Hypothalamus (tissue), 51 donors: ENCODE data around the gene KLHL3.
"Not testable (repeated sequence)": the region's sequence is repeated elsewhere in the genome, so short reads cannot be mapped to it uniquely, and the experiment has no call there.

Source experiments
- DNase-seq, 51 donors: peaks; one replicate each; lab custom pipeline; 2025; lab: John Stamatoyannopoulos, UW

The KLHL3 gene

DNA sequence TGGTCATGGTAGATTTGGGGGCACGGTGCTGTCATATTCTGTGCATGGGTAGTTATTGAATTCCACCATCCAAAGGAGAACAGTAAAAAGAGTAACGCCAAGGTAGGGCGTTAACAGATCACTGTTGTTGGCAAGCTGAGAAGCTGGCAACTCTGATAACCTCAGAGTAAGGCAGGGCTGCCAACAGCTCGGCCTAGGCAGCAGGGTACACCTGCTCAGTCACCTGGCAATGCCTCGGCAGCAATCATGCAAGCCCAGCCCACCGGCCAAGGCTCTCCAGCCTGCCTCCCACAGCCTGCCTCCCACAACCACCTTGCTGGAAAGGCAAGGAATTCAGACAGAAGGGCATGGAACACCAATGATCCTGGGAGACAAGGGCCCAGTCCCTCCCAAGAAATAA lies 63.9 kb downstream of the KLHL3 start:
- DNase-seq, result no peak

DNA sequence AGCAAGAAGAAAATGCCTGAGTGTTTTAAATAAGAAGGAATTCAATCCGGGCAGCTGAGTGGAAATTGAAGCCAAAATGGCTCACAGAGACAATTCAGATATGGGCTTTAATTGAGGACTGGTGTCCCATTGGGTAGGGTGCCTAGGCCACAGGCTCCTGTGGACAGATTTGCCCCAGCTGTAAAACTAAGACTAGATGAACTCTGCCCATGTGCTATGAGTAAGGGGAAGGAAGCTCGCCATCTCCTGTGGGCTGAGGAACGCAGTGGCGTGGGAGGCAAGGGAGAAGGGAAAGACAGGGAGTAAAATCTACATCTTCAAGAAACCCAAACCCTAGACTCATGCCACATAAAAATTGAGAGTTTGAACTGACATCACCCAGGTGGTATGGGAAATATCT lies 66.1 kb downstream of the KLHL3 start:
- no peak for DNase-seq

DNA sequence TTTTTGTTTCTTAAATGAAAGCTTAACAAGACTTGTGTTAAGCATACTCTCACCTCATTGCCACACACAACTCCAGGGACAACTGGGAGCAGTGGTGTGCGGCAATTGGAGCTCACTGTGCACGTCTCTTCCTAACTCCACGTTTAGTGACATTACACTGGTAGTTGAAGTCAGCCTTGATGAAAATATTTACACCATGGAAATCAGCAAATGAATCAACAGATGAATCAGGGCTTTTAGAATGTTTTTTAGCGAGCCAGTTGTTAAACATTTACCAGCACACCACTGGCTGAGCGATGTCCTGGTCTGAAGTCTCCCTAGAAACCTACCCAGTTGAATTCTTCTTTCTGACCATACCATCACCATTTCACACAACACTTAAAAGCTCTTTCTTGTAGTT lies 67.3 kb downstream of the KLHL3 start:
- DNase-seq, result no peak

DNA sequence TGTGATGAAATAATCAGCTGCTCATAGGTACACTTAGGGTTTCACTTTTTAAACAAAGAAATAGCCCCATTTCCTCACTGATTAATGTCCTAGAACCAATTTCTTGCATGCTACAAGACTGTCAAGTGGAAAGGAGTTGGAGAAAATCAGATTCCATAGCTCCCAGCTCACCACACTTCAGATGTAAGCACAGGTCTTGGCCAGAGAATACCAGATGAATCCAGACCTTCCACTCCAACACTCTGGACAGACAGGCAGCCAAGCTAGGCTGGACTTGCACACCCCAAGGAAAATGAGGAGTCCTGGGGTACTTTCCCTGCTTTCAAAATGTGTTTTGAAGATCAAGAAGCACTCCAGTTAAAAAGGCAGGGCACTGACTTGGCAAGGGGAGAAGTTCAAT lies 68.5 kb downstream of the KLHL3 start:
- no peak for DNase-seq

DNA sequence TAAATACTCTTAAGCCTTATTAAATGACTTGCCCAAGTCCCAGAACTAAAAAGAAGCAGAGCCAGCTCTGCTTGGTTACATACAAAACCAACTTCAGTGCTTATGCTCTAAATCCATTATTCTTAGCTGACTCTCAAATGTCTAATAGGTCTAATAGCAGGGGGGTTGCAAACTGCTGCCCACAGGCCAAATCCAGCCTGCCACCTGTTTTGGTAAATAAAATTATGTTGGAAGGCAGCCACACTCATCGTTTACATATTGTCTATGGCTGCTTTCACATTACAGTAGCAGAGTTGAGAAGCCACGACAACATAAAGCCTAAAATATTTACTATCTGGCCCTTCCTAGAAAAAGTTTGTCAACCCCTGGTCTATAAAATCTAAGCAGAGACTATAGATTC lies 69.0 kb downstream of the KLHL3 start:
- DNase-seq, result no peak

DNA sequence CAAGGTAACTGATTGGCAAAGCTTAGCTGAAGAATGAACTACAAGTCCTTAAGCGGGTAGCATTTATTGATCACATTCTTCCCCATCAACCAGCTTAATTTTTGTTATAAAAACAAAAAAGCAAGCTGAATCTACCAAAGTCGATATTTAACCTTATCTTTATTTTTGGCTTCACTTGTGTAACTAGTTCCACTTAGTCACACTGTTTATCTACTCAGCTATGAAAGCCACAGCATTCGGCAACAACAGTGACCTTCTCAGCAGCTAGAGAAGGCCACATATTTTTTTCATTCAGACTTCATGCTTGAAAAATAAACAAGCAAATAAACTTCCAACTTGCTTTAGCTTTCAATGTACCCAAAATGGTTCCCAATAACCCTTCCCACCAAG lies 69.4 kb downstream of the KLHL3 start:
- no peak for DNase-seq

DNA sequence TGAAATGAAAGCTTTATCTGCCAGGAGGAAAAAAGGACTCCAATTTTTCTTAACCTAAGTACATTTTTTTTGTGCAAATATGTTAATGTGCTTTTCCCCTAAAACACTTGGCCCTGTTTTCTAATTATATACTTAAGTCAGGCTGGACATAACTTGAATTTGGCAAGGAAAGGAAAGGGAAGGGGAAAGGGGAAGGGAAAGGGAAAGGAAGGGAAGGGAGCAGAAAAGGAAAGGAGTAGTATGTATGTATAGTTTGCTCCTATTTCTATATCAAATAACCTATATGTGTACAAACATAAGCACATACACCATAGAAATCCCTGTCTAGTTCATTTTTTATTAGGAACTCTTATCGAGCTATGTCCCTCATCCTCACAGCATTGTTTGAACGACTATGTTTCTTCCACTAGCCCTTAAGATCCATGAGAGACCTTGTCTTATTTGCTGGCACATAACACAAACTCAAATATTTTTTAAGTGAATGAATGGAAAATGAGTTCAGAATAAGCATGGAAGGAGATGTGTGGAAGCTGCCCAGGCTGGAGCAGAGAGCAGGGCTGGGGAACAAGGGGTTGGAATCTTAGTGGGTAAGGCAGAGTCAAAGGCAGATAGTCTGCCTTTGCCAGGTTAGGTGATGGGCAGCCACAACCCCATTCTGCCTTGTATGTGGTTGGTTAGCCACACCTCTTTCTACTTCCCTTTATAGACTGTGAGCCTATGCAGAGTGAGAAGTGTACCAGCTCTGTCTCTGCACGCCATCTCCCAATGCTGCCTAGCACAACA lies 70.0 kb downstream of the KLHL3 start:
- no peak for DNase-seq

DNA sequence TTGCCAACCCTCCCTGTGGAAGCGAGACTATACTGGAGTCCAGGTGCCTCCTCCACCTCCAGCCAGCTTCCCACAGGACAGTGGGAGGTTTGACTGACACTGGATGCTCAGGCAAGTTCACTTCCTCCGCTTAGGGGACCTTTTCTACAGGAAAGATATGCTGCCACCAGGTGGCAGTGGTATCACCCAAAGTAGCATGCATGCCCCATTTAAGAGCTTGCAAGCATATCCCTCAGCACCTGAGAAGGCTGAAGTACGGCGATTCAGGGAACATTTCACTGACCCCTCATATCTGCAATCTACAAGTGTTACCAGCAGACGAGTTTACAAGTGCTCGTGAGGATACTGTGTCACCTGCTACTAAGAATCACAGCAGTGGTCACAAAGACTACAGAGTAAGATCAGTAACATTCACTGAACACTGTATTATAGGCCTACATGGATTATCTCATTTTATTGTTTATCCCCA lies 75.5 kb downstream of the KLHL3 start:
- DNase-seq, result peak in 33 of 51 donors; percentile 6 to 72 (median 27)

DNA sequence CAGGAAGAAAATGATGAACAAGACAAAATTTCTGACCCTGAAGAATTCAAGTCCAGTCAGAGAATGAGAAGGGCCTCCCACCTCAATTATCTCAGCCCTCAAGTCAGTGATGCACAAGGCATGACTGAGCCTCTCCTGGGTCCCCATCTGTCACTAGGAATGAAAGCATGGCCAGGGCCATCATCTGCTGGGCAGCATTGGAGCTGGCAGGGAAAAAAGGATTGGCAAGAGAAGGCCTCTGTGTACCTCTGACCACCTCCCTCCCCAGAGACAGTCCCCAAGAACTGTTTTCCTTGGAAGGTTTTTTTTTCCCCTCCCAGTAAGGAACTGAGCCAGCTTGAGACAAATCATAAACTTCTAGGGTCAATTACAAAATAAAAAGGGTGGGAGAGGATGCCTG lies 76.7 kb downstream of the KLHL3 start:
- no peak for DNase-seq

DNA sequence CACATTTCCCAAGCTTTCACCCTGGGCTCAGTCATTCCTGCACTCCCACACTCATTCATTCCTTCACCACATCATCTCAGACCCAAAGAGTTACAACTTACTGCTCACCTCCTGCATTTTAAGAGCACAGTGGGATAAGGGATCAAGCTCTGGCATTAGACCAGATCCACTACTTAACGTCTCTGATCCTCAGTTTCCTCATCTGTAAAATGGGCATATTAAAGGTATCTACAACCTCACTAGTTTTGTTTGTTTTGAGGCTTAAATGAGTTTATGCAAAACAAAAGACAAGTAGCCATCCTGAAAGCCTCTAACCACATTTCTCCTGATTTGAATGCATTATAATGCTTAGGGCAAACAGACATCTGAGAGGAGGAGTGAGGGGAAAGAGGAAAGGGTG lies 77.6 kb downstream of the KLHL3 start:
- DNase-seq, result no peak

DNA sequence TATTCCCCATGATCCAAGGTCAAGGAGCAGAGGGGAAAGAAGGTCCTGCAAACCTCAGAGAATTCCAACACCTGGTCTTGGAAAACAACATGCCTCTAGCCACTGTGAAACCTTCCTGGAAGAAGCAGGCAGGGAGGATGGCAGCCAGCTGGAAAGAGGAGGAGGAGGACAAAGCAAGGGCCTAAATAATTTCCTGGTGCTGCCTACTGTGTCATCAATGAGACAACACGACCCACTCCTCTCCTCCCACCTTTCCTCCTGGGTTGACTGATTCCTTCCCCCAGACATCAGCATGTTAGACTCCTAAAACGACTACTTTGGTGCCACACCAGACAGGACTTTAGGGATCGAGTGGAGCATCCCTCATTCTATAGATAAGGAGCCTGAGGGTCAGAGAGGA lies 78.8 kb downstream of the KLHL3 start:
- DNase-seq, result no peak

DNA sequence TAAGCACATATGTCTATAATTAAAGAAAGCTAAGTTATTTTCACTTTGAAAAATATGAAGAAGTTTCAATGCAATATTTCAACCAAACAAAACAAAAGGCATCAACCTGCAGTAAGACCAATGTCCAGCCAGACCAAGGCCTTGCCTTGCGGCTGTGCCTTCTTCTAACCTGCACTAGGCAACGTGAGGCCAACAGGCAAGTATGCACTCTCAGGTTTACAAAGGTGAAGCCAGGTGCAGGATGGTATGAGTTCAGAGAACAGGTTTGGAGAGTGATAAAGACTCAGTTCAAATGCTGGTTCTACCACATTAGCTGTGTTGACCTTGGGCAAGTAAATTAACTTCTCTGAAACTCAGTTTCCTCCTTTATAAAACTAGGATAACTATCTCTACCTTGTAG lies 79.3 kb downstream of the KLHL3 start:
- no peak for DNase-seq

DNA sequence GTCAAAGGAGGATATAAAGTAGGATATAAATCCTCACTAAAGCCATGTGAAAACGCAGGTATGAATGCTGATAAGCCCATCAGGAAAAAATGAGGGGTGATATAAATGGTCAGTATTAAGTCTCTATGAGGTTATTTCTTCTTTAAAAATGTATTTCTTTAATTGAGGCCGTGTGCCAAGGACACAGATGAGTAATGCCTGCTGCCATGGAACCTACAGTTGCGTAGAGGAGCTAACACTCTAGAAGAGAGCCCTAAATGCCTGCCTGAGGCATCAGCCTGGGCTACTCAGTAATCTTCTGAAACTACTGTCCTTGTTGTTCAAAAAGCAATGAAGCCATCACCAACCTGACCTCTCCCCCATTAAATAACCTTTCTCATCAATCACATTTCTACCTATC lies 84.9 kb downstream of the KLHL3 start:
- no peak for DNase-seq

DNA sequence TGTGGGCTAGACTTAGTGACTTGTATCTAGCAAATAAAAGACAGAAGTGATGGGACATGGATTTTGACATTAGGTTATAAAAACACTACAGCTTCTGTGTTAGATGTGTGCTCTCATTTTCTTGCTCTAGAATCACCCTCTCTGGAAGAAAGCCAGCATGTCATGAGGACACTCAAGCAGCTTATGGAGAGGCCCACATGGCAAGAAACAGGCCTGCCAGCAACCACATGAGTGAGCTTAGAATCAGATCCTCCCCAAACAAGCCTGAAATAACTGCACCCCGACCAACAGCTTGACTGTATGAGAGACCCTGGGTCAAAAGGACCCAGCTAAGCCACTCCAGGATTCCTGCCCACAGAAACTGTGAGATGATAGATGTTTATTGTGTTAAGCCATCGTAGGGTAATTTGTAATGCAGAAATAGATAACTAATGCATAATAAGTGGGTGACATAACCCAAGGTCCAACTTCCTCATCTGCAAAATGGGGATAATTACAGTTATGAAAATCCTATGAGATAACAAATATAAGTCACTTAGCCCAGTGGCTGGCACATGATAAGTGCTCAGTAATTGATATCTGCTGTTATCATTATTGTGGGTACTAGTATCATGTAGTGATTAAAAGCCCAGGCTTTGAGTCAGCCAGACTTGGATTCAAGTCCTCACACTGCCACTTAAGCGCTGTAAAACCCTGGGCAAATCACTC lies 86.5 kb downstream of the KLHL3 start:
- peak in 7 of 51 donors; percentile 6 to 30 (median 11) for DNase-seq

DNA sequence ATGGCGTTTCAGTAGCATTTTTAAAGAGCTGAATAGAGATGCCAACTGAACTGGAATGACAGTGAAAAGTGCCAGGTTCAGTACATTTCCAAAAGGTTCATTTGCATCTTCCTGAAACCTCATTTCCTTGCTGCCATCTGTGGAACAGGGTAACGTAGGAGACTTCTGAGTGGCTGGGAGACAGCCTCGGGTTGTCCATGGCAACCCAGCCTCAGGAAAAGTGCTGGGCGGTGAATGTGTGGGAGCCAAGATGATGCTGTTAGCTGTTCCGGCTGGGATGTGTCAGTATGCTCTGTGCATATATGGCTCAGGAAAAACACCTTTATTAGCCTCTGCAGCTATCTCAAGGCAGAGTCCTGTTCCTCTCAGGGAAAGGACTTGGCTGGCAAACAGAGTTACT lies 87.5 kb downstream of the KLHL3 start:
- DNase-seq, result peak in 28 of 51 donors; percentile 15 to 75 (median 42)

DNA sequence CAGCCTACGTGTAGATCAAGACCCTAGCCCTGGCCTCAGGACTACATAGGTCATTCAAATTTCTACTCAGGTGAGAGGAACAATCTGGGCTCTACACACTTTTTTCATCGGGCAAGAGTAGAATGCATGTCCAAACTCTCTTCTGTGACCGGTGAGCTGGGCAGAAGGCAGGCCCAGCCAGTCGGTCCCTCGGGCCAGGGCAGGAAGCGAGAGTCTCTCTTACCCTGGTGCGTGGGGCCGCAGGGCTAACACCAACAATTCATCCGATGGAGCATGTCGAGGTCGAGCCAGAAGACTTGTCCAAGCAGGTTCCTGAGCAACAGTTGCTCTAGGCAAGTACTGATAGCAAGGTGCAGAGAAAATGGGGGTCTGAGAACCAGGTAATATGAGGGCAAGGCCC lies 88.5 kb downstream of the KLHL3 start:
- DNase-seq, result no peak

DNA sequence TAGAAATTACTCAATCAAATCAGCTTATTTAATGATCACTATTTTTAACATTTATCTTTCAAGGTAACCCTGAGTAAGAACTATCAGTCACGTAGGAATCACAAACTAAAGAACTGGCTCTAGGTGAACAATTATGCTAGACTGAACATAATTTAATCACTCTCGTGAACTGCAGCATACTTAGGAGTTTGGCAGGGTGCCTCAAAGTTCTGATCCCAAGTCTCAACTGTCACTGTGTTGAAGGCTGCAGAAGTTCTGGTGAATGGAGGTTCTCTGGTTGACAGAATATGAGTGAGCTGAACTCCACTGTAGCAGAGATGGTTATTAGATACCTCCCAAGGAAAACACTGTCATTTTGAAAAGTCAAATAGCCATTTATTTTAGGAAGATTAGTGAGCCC lies 89.1 kb downstream of the KLHL3 start:
- DNase-seq, result no peak

DNA sequence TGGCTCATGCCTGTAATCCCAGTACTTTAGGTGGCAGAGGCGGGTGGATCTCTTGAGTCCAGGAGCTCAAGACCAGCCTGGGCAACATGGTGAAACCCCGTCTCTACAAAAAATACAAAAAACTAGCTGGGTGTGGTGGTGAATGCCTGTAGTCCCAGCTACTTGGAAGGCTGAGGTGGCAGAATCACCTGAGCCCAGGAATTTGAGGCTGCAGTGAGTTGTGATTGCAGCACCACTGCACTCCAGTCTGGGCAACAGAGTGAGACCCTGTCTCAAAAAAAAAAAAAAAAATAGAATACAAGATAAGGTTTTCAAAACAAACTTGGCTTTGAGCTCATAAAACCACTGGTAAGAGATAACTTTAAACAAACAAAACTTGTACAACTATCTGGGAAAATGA lies 92.8 kb downstream of the KLHL3 start:
- DNase-seq, result not testable (repeated sequence)

DNA sequence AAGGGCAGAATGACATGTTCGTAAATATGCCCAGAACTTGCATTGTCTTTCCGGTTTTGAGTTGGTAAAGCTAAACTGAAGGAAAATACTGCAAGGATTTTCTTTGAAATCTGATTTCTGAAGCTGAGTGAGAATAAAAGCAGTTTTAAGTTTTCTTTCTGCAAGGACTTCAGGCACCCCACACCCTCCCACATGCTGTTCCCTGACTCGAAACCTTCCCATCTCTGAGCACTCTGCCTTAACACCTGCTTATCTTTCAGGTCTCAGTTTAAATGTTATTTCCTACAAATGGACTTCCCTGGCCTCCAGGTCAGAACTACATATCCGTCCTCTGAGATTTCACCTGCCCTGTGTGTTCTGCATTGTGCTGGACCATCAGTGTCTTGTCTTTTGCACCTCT lies 93.8 kb downstream of the KLHL3 start:
- no peak for DNase-seq

DNA sequence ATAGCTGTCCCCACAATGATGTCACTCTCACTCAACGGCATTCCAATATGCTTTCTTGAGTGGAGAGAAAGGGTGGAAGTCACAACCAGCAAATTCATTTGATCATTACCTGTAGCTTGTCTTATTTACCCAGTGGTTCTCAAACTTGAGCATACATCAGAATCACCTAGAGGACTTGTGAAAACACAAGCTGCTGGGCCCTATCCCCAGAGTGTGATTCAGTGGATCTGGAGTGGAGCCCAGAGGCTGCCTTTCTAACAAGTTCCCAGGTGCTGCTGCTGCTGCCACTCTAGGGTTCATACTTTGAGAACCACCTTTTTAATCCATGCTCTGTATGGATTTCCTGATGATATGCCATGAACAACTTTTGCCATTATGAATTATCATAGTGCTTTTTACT lies 94.7 kb downstream of the KLHL3 start:
- DNase-seq, result no peak

DNA sequence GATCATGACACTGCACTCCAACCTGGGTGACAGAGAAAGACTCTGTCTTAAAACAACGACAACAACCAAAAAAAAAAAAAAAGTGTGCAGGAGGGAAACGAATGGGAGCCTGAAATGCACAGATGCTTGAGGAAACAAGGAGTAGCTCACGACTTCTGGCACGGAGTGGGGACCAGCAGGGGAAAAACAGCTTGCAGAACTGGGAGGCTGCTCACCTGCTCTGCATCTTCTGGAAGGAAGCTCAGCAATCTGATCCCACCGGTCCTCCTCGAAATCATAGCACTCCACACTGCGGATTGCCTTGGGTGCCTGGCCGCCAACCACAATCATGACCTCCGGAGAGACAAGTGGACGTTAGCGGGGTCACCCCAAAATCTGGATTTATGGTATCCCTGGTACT lies 96.2 kb downstream of the KLHL3 start:
- no peak for DNase-seq

DNA sequence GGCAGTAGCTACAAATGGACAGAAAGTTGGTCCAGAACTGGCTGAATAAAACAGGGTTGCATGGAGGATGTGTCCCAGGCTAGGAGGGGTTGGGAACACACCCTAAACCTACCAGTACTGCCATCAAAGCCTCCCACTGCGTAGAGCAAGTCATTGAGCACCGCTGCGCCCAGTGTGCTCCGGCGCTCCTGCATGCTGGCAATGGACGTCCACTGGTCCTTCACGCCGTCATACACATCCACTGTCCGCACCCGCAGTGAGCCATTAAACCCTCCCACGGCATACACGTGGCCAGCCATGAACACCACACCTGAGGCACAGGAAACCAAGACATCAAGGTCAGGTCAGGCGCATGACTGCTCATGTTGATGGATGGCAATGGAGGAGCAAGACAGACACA lies 97.0 kb downstream of the KLHL3 start:
- DNase-seq, result no peak
